Mesendoderm (in vitro differentiated cells): Measurements from ENCODE around the gene TRIP10.
A peak's percentile ranks its signal among the peaks of the same experiment; 100 is the strongest.
"Not testable (repeated sequence)": the region's sequence is repeated elsewhere in the genome, so short reads cannot be mapped to it uniquely, and the experiment has no call there.

Experiments
- DNase-seq: peaks from one replicate; pipeline ENCODE4 v3.0.0; 2013
- H2AK5ac ChIP-seq: 2 replicates; pipeline ENCODE4 v1.6.1; 2013; ENCODE audit warnings: low read length, inconsistent platforms
- H2BK120ac ChIP-seq: 2 replicates; pipeline ENCODE4 v1.6.1; 2013; ENCODE audit warnings: low read depth, mild to moderate bottlenecking, low read length, moderate library complexity, mixed read lengths
- H2BK15ac ChIP-seq: replicated peaks from 2 replicates; pipeline ENCODE4 v1.6.1; 2013; ENCODE audit warnings: low read depth, mild to moderate bottlenecking, moderate library complexity
- H2BK5ac ChIP-seq: 2 replicates; pipeline ENCODE4 v1.6.1; 2013; ENCODE audit warnings: low read length, inconsistent platforms
- H3K18ac ChIP-seq: 2 replicates; pipeline ENCODE4 v1.6.1; 2013; ENCODE audit warnings: mild to moderate bottlenecking, low read length, mixed read lengths
- H3K23ac ChIP-seq: one replicate; pipeline ENCODE4 v1.6.1; 2013; ENCODE audit warnings: low read length
- H3K27ac ChIP-seq: 2 replicates; pipeline ENCODE4 v1.5.1; 2013; ENCODE audit warnings: low read depth, mild to moderate bottlenecking, inconsistent platforms, low read length, moderate library complexity
- H3K27me3 ChIP-seq: 2 replicates; pipeline ENCODE4 v1.6.1; 2013; ENCODE audit warnings: low read length, control low read depth, mild to moderate bottlenecking, inconsistent platforms; ENCODE audit not compliant: insufficient read depth, poor library complexity
- H3K36me3 ChIP-seq: 2 replicates; pipeline ENCODE4 v1.6.1; 2013; ENCODE audit warnings: low read length, inconsistent platforms; ENCODE audit not compliant: control insufficient read depth, insufficient read depth
- H3K4ac ChIP-seq: one replicate; pipeline ENCODE4 v1.6.1; 2013; ENCODE audit warnings: low read depth, mild to moderate bottlenecking, low read length, moderate library complexity
- H3K4me1 ChIP-seq: 2 replicates; pipeline ENCODE4 v1.6.1; 2013; ENCODE audit warnings: low read depth, low read length, inconsistent platforms; ENCODE audit not compliant: control insufficient read depth
- H3K4me2 ChIP-seq: 2 replicates; pipeline ENCODE4 v1.6.1; 2013; ENCODE audit warnings: low read length
- H3K4me3 ChIP-seq: 2 replicates; pipeline ENCODE4 v1.5.1; 2013; ENCODE audit warnings: mild to moderate bottlenecking, low read length
- H3K56ac ChIP-seq: one replicate; pipeline ENCODE4 v1.6.1; 2013; ENCODE audit warnings: low read length
- H3K79me1 ChIP-seq: 2 replicates; pipeline ENCODE4 v1.6.1; 2013; ENCODE audit warnings: low read length, inconsistent platforms
- H3K79me2 ChIP-seq: 2 replicates; pipeline ENCODE4 v1.6.1; 2013; ENCODE audit warnings: mild to moderate bottlenecking, low read length; ENCODE audit not compliant: control insufficient read depth, insufficient read depth
- H3K9ac ChIP-seq: 2 replicates; pipeline ENCODE4 v1.6.1; 2013; ENCODE audit warnings: low read length, inconsistent platforms
- H4K5ac ChIP-seq: one replicate; pipeline ENCODE4 v1.6.1; 2013; ENCODE audit warnings: low read length
- H4K8ac ChIP-seq: one replicate; pipeline ENCODE4 v1.6.1; 2013; ENCODE audit warnings: low read depth, mild to moderate bottlenecking, control low read depth, low read length, moderate library complexity
- WGBS: extraction: QIAGEN DNeasy Blood & Tissue Kit; methylation state at CpG from one replicate; pipeline ENCODE4 v1.1.7; 2013; ENCODE audit warnings: low lambda C conversion rate, missing lambda C conversion rate; ENCODE audit not compliant: insufficient coverage; ENCODE audit errors: extremely low coverage; 5-methylcytosine and 5-hydroxymethylcytosine counted together

Gene TRIP10

GRCh38 chr19:6767357-6768235, 28.1 kb downstream of the TRIP10 start, which contains the start of gene SH2D3A:
SH2D3A (minus strand) TSS chr19:6767435; CDS start chr19:6763748, 3,687 bp downstream.
- H3K4me2 ChIP-seq: peak within 1 kb of the TSS; percentile 86
- H2BK5ac ChIP-seq: peak within 1 kb of the TSS; percentile 58
- no peaks in the 10 kb centered on the region for H3K36me3 ChIP-seq
- H4K8ac ChIP-seq: no peak within 1 kb of the TSS
- H2BK15ac ChIP-seq: no peak within 1 kb of the TSS
- no peak within 1 kb of the TSS for H3K4ac ChIP-seq
- no peak within 1 kb of the TSS for H3K27ac ChIP-seq
- no peak within 1 kb of the TSS for H4K5ac ChIP-seq
- H3K79me1 ChIP-seq: peaks cover 9% of the 10 kb centered on the region
- no peak within 1 kb of the TSS for H3K23ac ChIP-seq
- H3K18ac ChIP-seq: peak within 1 kb of the TSS; percentile 78
- no peak within 1 kb of the TSS for H2BK120ac ChIP-seq
- H3K56ac ChIP-seq: peak within 1 kb of the TSS; percentile 93
- H3K4me1 ChIP-seq: no peaks in the 10 kb centered on the region
- H3K79me2 ChIP-seq: peaks cover 14% of the 10 kb centered on the region
- H3K4me3 ChIP-seq: peak within 1 kb of the TSS; percentile 91
- WGBS: no CpG with 5 or more reads among the region's 47 CpGs
- H2AK5ac ChIP-seq: peak within 1 kb of the TSS; percentile 89
- H3K9ac ChIP-seq: peak within 1 kb of the TSS; percentile 79
- DNase-seq: peak; percentile 98
- no peaks in the 10 kb centered on the region for H3K27me3 ChIP-seq

- H3K9ac ChIP-seq: no peak overlapping the region
- H3K79me1 ChIP-seq: peaks cover 9% of the 10 kb centered on the region
- H4K8ac ChIP-seq: no peak overlapping the region
- no CpG with 5 or more reads among the region's 8 CpGs for WGBS
- H3K18ac ChIP-seq: no peak overlapping the region
- H3K56ac ChIP-seq: peak overlapping the region; percentile 86
- no peak for DNase-seq
- no peak overlapping the region for H4K5ac ChIP-seq
- peaks cover 14% of the 10 kb centered on the region for H3K79me2 ChIP-seq
- no peak overlapping the region for H2BK15ac ChIP-seq
- H3K36me3 ChIP-seq: no peaks in the 10 kb centered on the region
- H2BK5ac ChIP-seq: no peak overlapping the region
- no peak overlapping the region for H3K27ac ChIP-seq
- H3K23ac ChIP-seq: no peak overlapping the region
- H3K27me3 ChIP-seq: no peaks in the 10 kb centered on the region
- H3K4me2 ChIP-seq: no peak overlapping the region
- H2AK5ac ChIP-seq: no peak overlapping the region
- no peak overlapping the region for H3K4ac ChIP-seq
- H2BK120ac ChIP-seq: no peak overlapping the region
- no peak overlapping the region for H3K4me3 ChIP-seq
- H3K4me1 ChIP-seq: no peaks in the 10 kb centered on the region
These were observed 28.8 kb downstream of the TRIP10 start for GRCh38 chr19:6768236-6768785.

GRCh38 chr19:6769006-6769619, 29.6 kb downstream of the TRIP10 start:
- Histone ChIP-seq H3K36me3 (no peaks in the 10 kb centered on the region), H3K18ac (no peak overlapping the region), H3K27me3 (no peaks in the 10 kb centered on the region), H3K4me3 (no peak overlapping the region), H3K4ac (no peak overlapping the region), H3K4me1 (no peaks in the 10 kb centered on the region), H3K79me2 (peaks cover 12% of the 10 kb centered on the region), H2BK5ac (no peak overlapping the region), H2BK15ac (no peak overlapping the region), H3K27ac (no peak overlapping the region), H4K5ac (no peak overlapping the region), H3K23ac (no peak overlapping the region), H2BK120ac (no peak overlapping the region), H3K9ac (no peak overlapping the region), H3K79me1 (peaks cover 6% of the 10 kb centered on the region), H4K8ac (no peak overlapping the region), H3K4me2 (no peak overlapping the region), H3K56ac (no peak overlapping the region), H2AK5ac (no peak overlapping the region)
- DNase-seq: peak; percentile 66
- WGBS: no CpG with 5 or more reads among the region's 11 CpGs

GRCh38 chr19:6771648-6772027, 32.2 kb downstream of the TRIP10 start:
- not testable (repeated sequence) for H3K27me3 ChIP-seq, H2AK5ac ChIP-seq, H3K9ac ChIP-seq, H3K4me3 ChIP-seq, H2BK5ac ChIP-seq, H3K56ac ChIP-seq, H4K8ac ChIP-seq, H3K4me1 ChIP-seq, H3K23ac ChIP-seq, H2BK120ac ChIP-seq, H3K79me1 ChIP-seq, H3K79me2 ChIP-seq, H3K4ac ChIP-seq, H3K36me3 ChIP-seq, H4K5ac ChIP-seq, DNase-seq, H3K27ac ChIP-seq, H3K4me2 ChIP-seq, H3K18ac ChIP-seq, H2BK15ac ChIP-seq
- WGBS: no CpG with 5 or more reads among the region's 7 CpGs

- Histone ChIP-seq H3K79me1 (no peaks in the 10 kb centered on the region), H4K5ac (no peak within 1 kb of the TSS), H3K36me3 (no peaks in the 10 kb centered on the region), H3K23ac (no peak within 1 kb of the TSS), H3K4me1 (no peaks in the 10 kb centered on the region), H3K4ac (no peak within 1 kb of the TSS), H2BK5ac (no peak within 1 kb of the TSS), H3K4me2 (no peak within 1 kb of the TSS), H3K4me3 (no peak within 1 kb of the TSS), H2BK120ac (no peak within 1 kb of the TSS), H3K79me2 (no peaks in the 10 kb centered on the region), H3K9ac (no peak within 1 kb of the TSS), H3K27ac (no peak within 1 kb of the TSS), H2BK15ac (no peak within 1 kb of the TSS), H3K56ac (no peak within 1 kb of the TSS), H2AK5ac (no peak within 1 kb of the TSS), H4K8ac (no peak within 1 kb of the TSS), H3K18ac (no peak within 1 kb of the TSS), H3K27me3 (no peaks in the 10 kb centered on the region)
- DNase-seq: no peak
- WGBS: no CpG with 5 or more reads among the region's 25 CpGs
These were observed 32.8 kb downstream of the TRIP10 start, which contains the start of gene VAV1 for GRCh38 chr19:6772028-6772865. VAV1 (plus strand) TSS chr19:6772708; CDS start chr19:6772808, 100 bp downstream.
